Measurements from ENCODE around the gene ABHD12. TPM values are rescaled to one million over a fixed set of nuclear protein-coding genes. Genes with fewer than 3 reads are reported as not detected.

The ABHD12 gene
- total and polyA plus RNA-seq, 2 donors (not counting 3 experiments of a cell fraction or from before 2014, with no cell fraction given) = 19.2 to 36.0 TPM

DNA sequence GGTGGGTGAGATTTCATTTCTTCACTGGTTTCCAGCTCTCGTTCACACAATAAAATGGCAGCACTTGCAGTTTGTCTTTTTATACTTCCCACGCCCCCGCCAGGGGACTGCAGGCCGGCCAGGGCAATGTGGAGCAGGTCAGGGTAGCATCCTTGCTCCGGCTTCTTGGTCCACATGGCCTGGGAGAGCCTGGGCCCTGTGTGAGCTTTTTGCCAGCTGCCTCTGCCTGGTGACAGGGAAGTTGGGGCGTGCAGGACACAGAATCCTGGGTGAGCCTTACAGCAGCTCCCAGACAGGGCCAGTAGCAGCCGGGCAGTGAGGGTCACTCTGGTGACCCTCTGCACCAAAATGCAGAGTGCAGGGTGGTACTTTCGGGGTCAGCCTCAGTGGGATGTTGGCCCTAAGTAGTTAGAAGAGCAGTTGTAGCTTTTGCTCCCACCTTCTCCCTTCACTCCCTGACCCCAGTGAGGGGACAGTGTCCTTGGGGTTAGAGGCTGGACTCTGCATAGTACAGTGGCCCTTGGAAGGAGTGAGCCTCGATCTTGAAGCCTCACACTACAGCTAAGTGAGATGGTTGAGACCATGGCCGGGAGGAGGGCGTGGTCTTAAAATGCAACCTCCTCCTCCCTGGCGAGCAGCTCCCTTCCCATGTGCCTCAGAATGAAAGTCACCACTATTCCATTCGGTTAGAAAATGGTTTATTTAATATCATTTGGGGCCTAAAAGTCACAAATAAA lies 119.0 kb downstream of the ABHD12 start:
- Histone ChIP-seq H4K20me1 (replicated peaks; ENCODE audit: control insufficient read depth, extremely low read depth, insufficient read depth, low read length) (no peaks in the 10 kb centered on the region), H3K79me2 (ENCODE audit: control insufficient read depth, insufficient read depth, low read length) (peaks cover 3% of the 10 kb centered on the region), H2AFZ (ENCODE audit: low read depth, low read length) (no peak overlapping the region), H3K27ac (ENCODE audit: insufficient read depth, low read depth, low read length) (no peak overlapping the region), H3K9me3 (replicated peaks; ENCODE audit: control insufficient read depth, insufficient read depth, low read length) (no peaks in the 10 kb centered on the region), H3K27me3 (ENCODE audit: control insufficient read depth in 2 of 2, insufficient read depth in 2 of 2, low read length in 2 of 2) (no peaks in the 10 kb centered on the region), H3K4me3 (replicated peaks in 1 of 3; ENCODE audit: insufficient read depth in 1 of 3, low read depth in 1 of 3, low read length in 3 of 3) (no peak overlapping the region), H3K36me3 (ENCODE audit: control insufficient read depth in 2 of 2, extremely low read depth in 1 of 2, insufficient read depth in 2 of 2, low read length in 2 of 2) (peaks cover 4 to 45% of the 10 kb centered on the region in 2 experiments), H3K9me1 (replicated peaks; ENCODE audit: control insufficient read depth, extremely low read depth, insufficient read depth, low read length) (no peaks in the 10 kb centered on the region), H3K9ac (replicated peaks; ENCODE audit: extremely low read depth, insufficient read depth, low read length) (no peak overlapping the region), H3K4me2 (ENCODE audit: insufficient read depth, low read length) (no peak overlapping the region), H3K4me1 (ENCODE audit: control insufficient read depth, extremely low read depth, insufficient read depth, low read length) (no peaks in the 10 kb centered on the region)
- DNase-seq (ENCODE audit: low read depth, low spot score) (no peak), FAIRE-seq (no peak)
- ChIA-PET POLR2A (no interaction called here), CTCF (interaction anchor here (0.5 to 1.8 kb wide), 4 partner anchors 21 to 121 kb away, joined by 3 to 4 read pairs (median 3); no protein-coding TSS in a partner anchor)
- dilution Hi-C loops (cut with MboI; ENCODE audit: extremely low pct_ligation_motif_present, low sequenced_read_pairs) (no loop called here), intact Hi-C loops (cut with micrococcal nuclease) (no loop called here)
- TF ChIP-seq EZH2 (IDR thresholded peaks at IDR 0.05; ENCODE audit: borderline replicate concordance, low read depth, low read length, severe bottlenecking) = no peak
- TF ChIP-seq, protein P1, sequence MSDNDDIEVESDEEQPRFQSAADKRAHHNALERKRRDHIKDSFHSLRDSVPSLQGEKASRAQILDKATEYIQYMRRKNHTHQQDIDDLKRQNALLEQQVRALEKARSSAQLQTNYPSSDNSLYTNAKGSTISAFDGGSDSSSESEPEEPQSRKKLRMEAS (IDR thresholded peaks at IDR 0.05; ENCODE audit: insufficient read depth, insufficient read length) = no peak
- TF ChIP-seq FOS (IDR thresholded peaks at IDR 0.05; ENCODE audit: borderline replicate concordance, insufficient read depth, low read length) = no peak
- no peak for TF ChIP-seq GATA2 (IDR thresholded peaks at IDR 0.05; ENCODE audit: insufficient read depth, insufficient read length, low read depth, low read length)
- TF ChIP-seq MYC (IDR thresholded peaks at IDR 0.05; ENCODE audit: low read depth, low read length) = no peak
- no peak for TF ChIP-seq POLR2AphosphoS5 (IDR thresholded peaks at IDR 0.05; ENCODE audit: insufficient read depth, low read depth, low read length)
- no peak for TF ChIP-seq CTCF (IDR thresholded peaks at IDR 0.05; ENCODE audit: extremely low read depth in 1 of 2, insufficient read depth in 1 of 2, low read depth in 1 of 2, low read length in 2 of 2)
- TF ChIP-seq JUN (IDR thresholded peaks at IDR 0.05; ENCODE audit: borderline replicate concordance, insufficient read depth, insufficient read length, low read depth) = no peak
- no peak for TF ChIP-seq POLR2A (IDR thresholded peaks at IDR 0.05; ENCODE audit: low read depth, low read length)
- no TSS peak for BruUV-seq (replicated peaks)
